Calu3 (cell line): ENCODE results near the gene CBR1. TPM values are rescaled to one million over a fixed set of nuclear protein-coding genes. Genes with fewer than 3 reads are reported as not detected.

Experiments
- BruUV-seq: library from RNA; stranded (reverse); fragments of 400-500 nt; replicated peaks from 2 replicates; lab custom pipeline; 2021; lab: Mats Ljungman, UMichigan
- CTCF ChIA-PET: fragments of 300-600 bp; sonication (Branson Sonifier 250); formaldehyde crosslinking; loops from one replicate; lab custom pipeline; 2022; ENCODE audit warnings: antibody characterized with exemption; lab: Charles Lee
- DNase-seq: peaks from one replicate; pipeline ENCODE4 v3.0.0; 2022
- H3K27ac Mint-ChIP-seq: one replicate; pipeline ENCODE4 v1.8.0; 2022; ENCODE audit warnings: mixed read lengths; ENCODE audit not compliant: unreplicated experiment
- H3K27me3 Mint-ChIP-seq: one replicate; pipeline ENCODE4 v1.8.0; 2022; ENCODE audit warnings: mixed read lengths; ENCODE audit not compliant: unreplicated experiment
- H3K36me3 Mint-ChIP-seq: one replicate; pipeline ENCODE4 v1.8.0; 2022; ENCODE audit warnings: mild to moderate bottlenecking, moderate library complexity, mixed read lengths; ENCODE audit not compliant: insufficient read depth, unreplicated experiment
- H3K4me1 Mint-ChIP-seq: one replicate; pipeline ENCODE4 v1.8.0; 2022; ENCODE audit warnings: mild to moderate bottlenecking, low read depth, mixed read lengths; ENCODE audit not compliant: unreplicated experiment
- H3K4me3 Mint-ChIP-seq: one replicate; pipeline ENCODE4 v1.8.0; 2022; ENCODE audit warnings: mild to moderate bottlenecking, low read depth, moderate library complexity, mixed read lengths; ENCODE audit not compliant: unreplicated experiment
- H3K9me3 Mint-ChIP-seq: one replicate; pipeline ENCODE4 v1.8.0; 2022; ENCODE audit warnings: low read depth, mixed read lengths; ENCODE audit not compliant: unreplicated experiment
- intact Hi-C: fragments of 100-400 bp; cut with micrococcal nuclease; formaldehyde crosslinking; loops from one replicate; pipeline ENCODE4 v1.10.0; 2022; ENCODE audit not compliant: unreplicated experiment
- total RNA-seq: library from RNA; stranded (reverse); gene quantifications from 2 replicates; pipeline ENCODE4 v1.2.3, GENCODE V29; 2022
- TF ChIP-seq, protein P1 (sequence below): fragments of 200-600 bp; IDR thresholded peaks from one replicate; pipeline ENCODE4 v1.8.0; 2022; ENCODE audit warnings: antibody characterized with exemption; ENCODE audit not compliant: unreplicated experiment

Gene CBR1
- total RNA-seq, 1 experiment from 2014 or later: 57.8 TPM

DNA sequence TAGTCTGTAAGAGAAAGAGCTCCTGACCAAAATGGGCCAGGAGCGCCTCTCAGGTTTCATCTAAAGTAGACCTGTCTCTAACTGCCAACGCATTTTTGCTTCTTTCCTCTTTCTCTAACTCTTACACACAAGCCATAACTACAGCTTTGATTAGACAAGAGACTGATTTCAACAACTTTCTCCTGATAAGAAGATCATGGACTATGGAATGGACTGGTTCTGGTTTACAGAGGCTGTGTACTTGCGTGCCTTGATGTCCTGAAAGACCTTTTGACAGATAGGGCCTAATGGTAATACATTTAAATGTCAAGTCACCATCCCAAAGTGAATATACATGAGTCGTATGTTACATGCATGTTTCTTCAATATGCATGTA lies 5.8 kb upstream of the CBR1 start:
- peaks cover 2% of the 10 kb centered on the region for H3K9me3 Mint-ChIP-seq
- intact Hi-C loops: no loop called here
- CTCF ChIA-PET: no interaction called here
- no peak for DNase-seq
- H3K27me3 Mint-ChIP-seq: no peaks in the 10 kb centered on the region
- TF ChIP-seq, protein P1, sequence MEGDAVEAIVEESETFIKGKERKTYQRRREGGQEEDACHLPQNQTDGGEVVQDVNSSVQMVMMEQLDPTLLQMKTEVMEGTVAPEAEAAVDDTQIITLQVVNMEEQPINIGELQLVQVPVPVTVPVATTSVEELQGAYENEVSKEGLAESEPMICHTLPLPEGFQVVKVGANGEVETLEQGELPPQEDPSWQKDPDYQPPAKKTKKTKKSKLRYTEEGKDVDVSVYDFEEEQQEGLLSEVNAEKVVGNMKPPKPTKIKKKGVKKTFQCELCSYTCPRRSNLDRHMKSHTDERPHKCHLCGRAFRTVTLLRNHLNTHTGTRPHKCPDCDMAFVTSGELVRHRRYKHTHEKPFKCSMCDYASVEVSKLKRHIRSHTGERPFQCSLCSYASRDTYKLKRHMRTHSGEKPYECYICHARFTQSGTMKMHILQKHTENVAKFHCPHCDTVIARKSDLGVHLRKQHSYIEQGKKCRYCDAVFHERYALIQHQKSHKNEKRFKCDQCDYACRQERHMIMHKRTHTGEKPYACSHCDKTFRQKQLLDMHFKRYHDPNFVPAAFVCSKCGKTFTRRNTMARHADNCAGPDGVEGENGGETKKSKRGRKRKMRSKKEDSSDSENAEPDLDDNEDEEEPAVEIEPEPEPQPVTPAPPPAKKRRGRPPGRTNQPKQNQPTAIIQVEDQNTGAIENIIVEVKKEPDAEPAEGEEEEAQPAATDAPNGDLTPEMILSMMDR: no peak
- no TSS peak for BruUV-seq
- peaks cover 7% of the 10 kb centered on the region for H3K4me1 Mint-ChIP-seq
- H3K27ac Mint-ChIP-seq: no peak overlapping the region
- H3K36me3 Mint-ChIP-seq: peaks cover 14% of the 10 kb centered on the region
- no peak overlapping the region for H3K4me3 Mint-ChIP-seq

DNA sequence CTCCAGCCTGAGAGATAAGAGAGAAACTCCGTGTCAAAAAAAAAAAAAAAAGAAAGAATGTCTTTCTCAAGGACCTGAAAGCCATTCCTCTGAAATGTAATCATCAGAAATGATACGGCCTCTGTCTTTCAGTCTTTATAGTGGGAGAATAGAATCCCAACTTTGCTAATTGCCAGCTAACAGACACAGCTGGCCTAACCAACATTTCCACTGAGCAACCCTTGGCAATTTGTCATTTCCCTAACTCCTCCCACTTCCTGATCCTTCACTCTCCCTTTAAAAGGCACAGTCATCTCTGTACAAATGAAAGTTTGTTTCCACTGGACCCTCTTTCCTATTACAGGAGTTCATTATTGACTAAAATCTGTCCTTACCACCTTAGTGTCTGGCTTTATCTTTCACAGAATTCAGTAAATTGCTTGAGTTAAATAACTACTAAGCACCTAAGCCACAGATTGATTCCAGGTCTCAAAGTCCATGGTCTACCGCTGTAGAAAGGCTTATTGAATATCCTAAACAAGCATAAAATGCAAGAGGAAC lies 4.3 kb upstream of the CBR1 start:
- intact Hi-C loops: no loop called here
- Mint-ChIP-seq H3K27ac (no peak overlapping the region), H3K36me3 (peaks cover 14% of the 10 kb centered on the region), H3K9me3 (peaks cover 3% of the 10 kb centered on the region), H3K27me3 (no peaks in the 10 kb centered on the region), H3K4me1 (peaks cover 9% of the 10 kb centered on the region), H3K4me3 (no peak overlapping the region)
- TF ChIP-seq, protein P1: no peak
- BruUV-seq: no TSS peak
- DNase-seq: no peak
- CTCF ChIA-PET: interaction anchor here (0.7 kb wide), 1 partner anchor 160 kb away, joined by 3 read pairs; no protein-coding TSS in a partner anchor

DNA sequence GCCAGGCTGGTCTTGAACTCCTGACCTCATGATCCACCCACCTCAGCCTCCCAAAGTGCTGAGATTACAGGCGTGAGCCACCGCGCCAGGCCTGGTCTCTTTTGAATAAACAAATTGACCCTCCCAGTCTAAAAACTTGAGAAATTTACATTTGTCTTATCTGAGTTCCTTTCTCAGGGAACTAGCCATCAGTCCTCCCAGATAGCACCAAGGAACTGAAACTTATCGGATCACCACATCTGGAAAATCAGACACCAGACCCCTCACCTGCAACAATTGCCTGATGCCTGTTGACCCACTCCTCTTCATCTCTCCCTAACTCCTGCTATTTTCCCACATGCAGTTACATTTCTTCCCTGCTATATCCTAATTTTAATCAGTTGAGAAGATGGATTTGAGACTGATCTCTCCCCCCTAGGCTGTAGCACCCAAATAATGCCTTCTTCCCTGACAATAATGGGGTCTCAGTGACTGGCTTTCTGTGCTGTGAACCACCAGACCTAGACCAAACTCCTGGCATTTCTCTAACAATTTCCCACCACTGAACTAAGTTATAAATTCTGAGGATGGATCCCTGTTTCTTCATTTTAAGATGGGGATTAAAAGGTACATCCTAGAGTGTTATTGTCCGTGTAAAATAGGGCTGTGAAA lies 951 bp upstream of the CBR1 start:
- intact Hi-C loops: no loop called here
- TF ChIP-seq, protein P1: no peak
- CTCF ChIA-PET: interaction anchor here (0.7 to 0.9 kb wide), 2 partner anchors 9 to 635 kb away, joined by 3 to 4 read pairs; partner anchors contain the start of gene SETD4

DNA sequence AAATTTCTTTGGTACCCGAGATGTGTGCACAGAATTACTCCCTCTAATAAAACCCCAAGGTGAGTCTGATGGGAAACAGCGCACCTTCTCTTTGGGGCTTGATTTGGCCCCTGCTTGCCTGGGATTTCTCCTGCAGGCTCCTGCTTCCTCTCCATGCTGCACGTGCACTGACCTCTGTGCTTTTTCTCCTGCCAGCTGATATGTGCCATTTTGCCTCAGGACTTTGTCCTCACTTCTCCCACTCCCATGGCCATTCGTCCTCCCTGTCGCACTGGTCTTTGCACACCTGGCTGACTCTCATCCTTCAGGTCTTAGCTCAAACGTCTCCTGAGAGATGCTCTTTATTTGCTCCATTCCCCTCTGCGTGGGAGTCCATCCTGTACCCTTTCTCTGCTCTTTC lies 1.2 kb downstream of the CBR1 start:
- Mint-ChIP-seq H3K9me3 (peaks cover 3% of the 10 kb centered on the region), H3K27ac (no peak overlapping the region), H3K4me3 (peak overlapping the region; percentile 93), H3K36me3 (peaks cover 23% of the 10 kb centered on the region), H3K4me1 (peaks cover 21% of the 10 kb centered on the region), H3K27me3 (no peaks in the 10 kb centered on the region)
- intact Hi-C loops: no loop called here
- no TSS peak for BruUV-seq
- TF ChIP-seq, protein P1: no peak
- DNase-seq: no peak
- CTCF ChIA-PET: no interaction called here

More for the DNA sequence above, 951 bp upstream of the CBR1 start:
- Mint-ChIP-seq H3K4me1 (peaks cover 28% of the 10 kb centered on the region), H3K27me3 (no peaks in the 10 kb centered on the region), H3K4me3 (peak overlapping the region; percentile 93), H3K36me3 (peaks cover 23% of the 10 kb centered on the region), H3K27ac (peak overlapping the region; percentile 56), H3K9me3 (peaks cover 3% of the 10 kb centered on the region)
- no TSS peak for BruUV-seq
- DNase-seq: no peak
